ENCODE results near the gene TNS4. TPM values are rescaled to one million over a fixed set of nuclear protein-coding genes. Genes with fewer than 3 reads are reported as not detected.
A peak's percentile ranks its signal among the peaks of the same experiment; 100 is the strongest.

Gene TNS4
- total RNA-seq, 1 experiment from 2014 or later: 0.59 TPM

GRCh38 chr17:40547785-40548478 lies 46.5 kb upstream of the TNS4 start:
- WGBS (ENCODE audit: extremely low coverage, insufficient read length, low lambda C conversion rate): no CpG with 5 or more reads among the region's 2 CpGs

More at GRCh38 chr17:40547785-40548478, 46.5 kb upstream of the TNS4 start:
- peaks cover 15 to 28% of the 10 kb centered on the region in 2 experiments for H3K4me1 Mint-ChIP-seq
- H3K27me3 Mint-ChIP-seq (ENCODE audit: low read depth): no peaks in the 10 kb centered on the region; the same call in 1 of the 2 replicates
- no peak overlapping the region for H3K27ac ChIP-seq (ENCODE audit: insufficient read length, low read depth, low read length)
- no peak overlapping the region for H2AFZ ChIP-seq (ENCODE audit: low read length)
- H2BK20ac ChIP-seq (ENCODE audit: low read depth, low read length, poor library complexity, severe bottlenecking): no peak overlapping the region
- H2BK15ac ChIP-seq (ENCODE audit: low read depth, low read length): no peak overlapping the region
- no peak overlapping the region for H2BK5ac ChIP-seq (ENCODE audit: insufficient read length, low read length)
- H3K9ac ChIP-seq (ENCODE audit: extremely low read depth, insufficient read length, low read length): no peak overlapping the region
- no peak overlapping the region for H4K5ac ChIP-seq (ENCODE audit: insufficient read length, low read depth, low read length)
- no peak overlapping the region for H2BK12ac ChIP-seq (ENCODE audit: insufficient read length, low read depth, low read length)
- DNase-seq: no peak
- H2BK120ac ChIP-seq (ENCODE audit: low read depth, low read length, poor library complexity, severe bottlenecking): no peak overlapping the region
- H2AK5ac ChIP-seq (ENCODE audit: insufficient read length, low read length): no peak overlapping the region
- no peaks in the 10 kb centered on the region for H3K79me1 ChIP-seq (ENCODE audit: insufficient read depth, low read depth, low read length, poor library complexity, severe bottlenecking)
- no peak overlapping the region for H4K8ac ChIP-seq (replicated peaks; ENCODE audit: insufficient read length, low read depth, low read length)
- no peak overlapping the region for H3K18ac ChIP-seq (ENCODE audit: insufficient read length, low read depth, low read length)
- H3K9me3 Mint-ChIP-seq: peaks cover 0 to 3% of the 10 kb centered on the region in 2 experiments; a peak in 1 of 5 replicates
- H3K4me2 ChIP-seq (ENCODE audit: insufficient read depth, insufficient read length, low read length): no peak overlapping the region
- no peak overlapping the region for H4K91ac ChIP-seq (ENCODE audit: insufficient read length, low read depth, low read length)
- TF ChIP-seq CTCF (conservative IDR thresholded peaks at IDR 0.05): no peak
- no peaks in the 10 kb centered on the region for H3K9me3 ChIP-seq (ENCODE audit: control insufficient read depth, low read depth, low read length)
- no peak overlapping the region for H3K4ac ChIP-seq (ENCODE audit: low read depth, low read length)
- H3K4me3 Mint-ChIP-seq: no peak overlapping the region
- 0 out of 7 replicates have a peak overlapping the region, but pooled peaks of 1 of the 3 experiments have one; percentile 44 for H3K27ac Mint-ChIP-seq
- no peaks in the 10 kb centered on the region for H3K27me3 ChIP-seq (ENCODE audit: insufficient read depth, low read length)
- H3K4me1 ChIP-seq (ENCODE audit: insufficient read depth, low read length): no peaks in the 10 kb centered on the region; the same call in 1 of the 2 replicates
- no peaks in the 10 kb centered on the region for H3K79me2 ChIP-seq (ENCODE audit: insufficient read depth, low read length)
- H3K36me3 Mint-ChIP-seq (ENCODE audit: insufficient read depth in 1 of 3, low read depth in 3 of 3): no peaks in the 10 kb centered on the region
- no peak overlapping the region for H3K23ac ChIP-seq (ENCODE audit: insufficient read length, low read depth, low read length)
- H3K14ac ChIP-seq (ENCODE audit: insufficient read depth, low read length): no peak overlapping the region
- H3K23me2 ChIP-seq (ENCODE audit: insufficient read length, low read depth, low read length, poor library complexity, severe bottlenecking): no peaks in the 10 kb centered on the region
- H4K20me1 ChIP-seq (ENCODE audit: control insufficient read depth, insufficient read depth, insufficient read length): no peaks in the 10 kb centered on the region
- no peak overlapping the region for H3K56ac ChIP-seq (ENCODE audit: insufficient read length, low read depth, low read length)
- H3T11ph ChIP-seq (ENCODE audit: low read length): no peak overlapping the region
